GM19238 (cell line): ENCODE data around the gene CPEB1.
A peak's percentile ranks its signal among the peaks of the same experiment; 100 is the strongest.
"Not testable (repeated sequence)": the region's sequence is repeated elsewhere in the genome, so short reads cannot be mapped to it uniquely, and the experiment has no call there.

Experiments
- DNase-seq: peaks from one replicate; pipeline ENCODE4 v3.0.0; 2011; ENCODE audit warnings: low spot score; ENCODE audit not compliant: insufficient read length

CPEB1 gene

GRCh38 chr15:82545478-82545877 is 101.7 kb downstream of the CPEB1 start:
- no peak for DNase-seq

GRCh38 chr15:82545002-82545401 is 102.2 kb downstream of the CPEB1 start:
- no peak for DNase-seq

GRCh38 chr15:82544431-82544830 is 102.7 kb downstream of the CPEB1 start:
- no peak for DNase-seq

- DNase-seq = no peak
Measured at GRCh38 chr15:82543160-82543559, 104.0 kb downstream of the CPEB1 start.

- DNase-seq = no peak
Measured at GRCh38 chr15:82540984-82541431, 106.2 kb downstream of the CPEB1 start.

- peak; percentile 98 for DNase-seq
Measured at GRCh38 chr15:82540055-82540983, 106.8 kb downstream of the CPEB1 start, which contains the start of gene RPS17. Gene RPS17 (minus strand): TSS chr15:82540457. CDS start chr15:82540428, 29 bp downstream.

GRCh38 chr15:82539691-82540054 is 107.5 kb downstream of the CPEB1 start:
- DNase-seq = no peak

GRCh38 chr15:82538961-82539690 is 108.0 kb downstream of the CPEB1 start:
- no peak for DNase-seq

- DNase-seq = no peak
Measured at GRCh38 chr15:82537351-82537908, 109.7 kb downstream of the CPEB1 start.

- no peak for DNase-seq
Measured at GRCh38 chr15:82536409-82537350, 110.5 kb downstream of the CPEB1 start.

- DNase-seq = no peak
Measured at GRCh38 chr15:82535566-82536408, 111.4 kb downstream of the CPEB1 start.

- DNase-seq = not testable (repeated sequence)
Measured at GRCh38 chr15:82535151-82535550, 112.0 kb downstream of the CPEB1 start.

- DNase-seq = not testable (repeated sequence)
Measured at GRCh38 chr15:82534457-82534861, 112.7 kb downstream of the CPEB1 start.

GRCh38 chr15:82533801-82534200 is 113.4 kb downstream of the CPEB1 start:
- DNase-seq = no peak

GRCh38 chr15:82532991-82533481 is 114.1 kb downstream of the CPEB1 start:
- no peak for DNase-seq

GRCh38 chr15:82532383-82532990 is 114.7 kb downstream of the CPEB1 start:
- no peak for DNase-seq

- no peak for DNase-seq
Measured at GRCh38 chr15:82531496-82532382, 115.4 kb downstream of the CPEB1 start.
